NCI-H146 treated with DMSO at 0.1 percent for 48 hours (cell line): ENCODE data around the gene PFKP.

Source experiments
- DNase-seq: peaks from one replicate; lab custom pipeline; 2025; ENCODE audit not compliant: unreplicated experiment; lab: John Stamatoyannopoulos, UW

Gene PFKP

DNA sequence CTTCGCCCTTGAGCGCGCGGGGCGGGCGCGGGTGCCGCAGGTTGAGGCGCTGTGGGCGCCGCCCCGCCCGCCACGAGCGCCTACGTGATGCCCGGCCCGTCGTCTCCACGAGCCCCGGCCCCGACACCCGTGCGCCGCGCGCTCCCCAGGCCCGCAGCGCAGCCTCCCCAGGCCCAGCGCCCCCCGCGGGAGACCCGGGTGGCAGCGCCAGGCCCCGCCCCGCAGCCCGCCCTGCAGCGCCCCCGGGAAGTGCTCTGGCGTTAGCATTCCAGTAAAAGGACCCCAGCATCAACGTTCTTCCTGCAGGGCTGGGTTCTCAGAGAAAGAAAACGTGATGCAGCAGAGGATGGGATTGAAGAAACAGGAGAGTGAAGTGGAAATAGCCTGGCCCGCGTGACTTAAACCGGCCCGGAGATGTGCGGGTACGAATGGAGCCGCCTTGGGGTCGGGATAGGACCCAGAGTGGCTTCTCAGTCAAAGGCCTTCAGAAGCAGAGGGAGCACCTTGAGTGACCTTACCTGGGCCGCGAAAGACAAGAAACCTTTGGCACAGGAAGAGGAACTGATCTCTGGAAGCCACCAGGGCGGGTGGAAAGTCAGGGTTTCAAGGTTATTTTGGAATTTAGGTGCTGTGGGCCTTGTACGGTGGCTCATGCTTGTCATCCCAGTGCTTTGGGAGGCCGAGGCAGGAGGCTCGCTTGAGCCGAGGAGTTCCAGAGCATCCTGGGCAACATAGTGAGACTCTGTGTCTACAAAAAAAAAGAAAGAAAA, 1.8 kb downstream of the PFKP start:
- peak; percentile 13 for DNase-seq

DNA sequence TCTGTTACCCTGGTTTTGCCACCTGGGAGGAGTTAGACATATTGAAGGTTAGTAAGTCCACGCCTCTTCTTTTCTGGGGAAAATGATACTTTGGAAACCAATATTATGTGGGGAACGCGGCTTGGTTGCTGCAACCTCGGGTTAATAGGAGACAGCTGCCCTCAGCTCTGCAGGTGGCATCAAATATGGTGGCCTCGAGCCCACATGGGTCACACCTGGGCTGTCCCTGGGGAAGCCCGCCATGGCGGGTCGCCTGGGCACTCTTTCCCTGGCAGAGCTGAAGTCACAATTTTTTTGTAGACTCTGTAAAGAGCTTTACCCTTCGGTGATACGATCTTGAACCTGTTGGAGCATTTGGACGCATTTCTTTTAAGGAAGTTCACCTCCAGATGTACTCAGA, 2.5 kb downstream of the PFKP start:
- DNase-seq: no peak

DNA sequence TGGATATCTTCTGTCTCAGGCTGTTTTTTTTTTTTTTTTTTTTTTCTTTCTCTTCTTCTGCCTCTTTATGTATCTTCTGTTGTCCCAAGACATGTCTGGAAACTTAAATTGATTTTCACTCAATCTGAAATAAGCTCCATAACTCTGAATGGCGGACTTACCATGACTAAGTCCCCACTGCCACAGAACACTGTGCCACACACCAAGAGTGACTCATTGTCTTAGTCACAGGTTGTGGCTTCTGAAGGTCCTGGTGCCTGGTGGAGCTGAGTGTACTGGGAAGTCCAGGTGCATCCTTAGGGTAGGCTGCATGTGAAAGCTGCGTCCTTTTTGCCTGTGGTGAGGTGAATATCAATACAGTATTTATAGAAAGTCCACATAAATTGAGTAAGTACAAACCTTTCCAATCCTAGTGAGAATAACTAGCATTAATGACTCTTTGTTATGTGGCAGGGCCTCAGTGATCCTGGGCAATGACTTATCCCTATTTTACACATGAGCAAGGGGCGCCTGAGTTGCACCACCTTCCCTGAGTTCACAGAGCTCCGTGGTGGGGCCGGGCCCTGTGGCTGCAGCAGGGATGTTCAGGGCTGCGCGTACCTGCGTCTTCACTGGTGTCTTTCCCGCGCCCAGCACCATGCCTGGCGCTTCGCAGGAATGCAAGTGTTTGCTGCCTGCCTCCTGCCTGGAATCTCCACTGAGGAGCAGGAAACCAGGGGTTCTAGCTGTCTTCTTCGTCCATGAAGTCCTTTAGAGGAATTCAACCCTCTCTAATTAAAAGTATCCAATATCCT, 4.3 kb downstream of the PFKP start:
- no peak for DNase-seq

DNA sequence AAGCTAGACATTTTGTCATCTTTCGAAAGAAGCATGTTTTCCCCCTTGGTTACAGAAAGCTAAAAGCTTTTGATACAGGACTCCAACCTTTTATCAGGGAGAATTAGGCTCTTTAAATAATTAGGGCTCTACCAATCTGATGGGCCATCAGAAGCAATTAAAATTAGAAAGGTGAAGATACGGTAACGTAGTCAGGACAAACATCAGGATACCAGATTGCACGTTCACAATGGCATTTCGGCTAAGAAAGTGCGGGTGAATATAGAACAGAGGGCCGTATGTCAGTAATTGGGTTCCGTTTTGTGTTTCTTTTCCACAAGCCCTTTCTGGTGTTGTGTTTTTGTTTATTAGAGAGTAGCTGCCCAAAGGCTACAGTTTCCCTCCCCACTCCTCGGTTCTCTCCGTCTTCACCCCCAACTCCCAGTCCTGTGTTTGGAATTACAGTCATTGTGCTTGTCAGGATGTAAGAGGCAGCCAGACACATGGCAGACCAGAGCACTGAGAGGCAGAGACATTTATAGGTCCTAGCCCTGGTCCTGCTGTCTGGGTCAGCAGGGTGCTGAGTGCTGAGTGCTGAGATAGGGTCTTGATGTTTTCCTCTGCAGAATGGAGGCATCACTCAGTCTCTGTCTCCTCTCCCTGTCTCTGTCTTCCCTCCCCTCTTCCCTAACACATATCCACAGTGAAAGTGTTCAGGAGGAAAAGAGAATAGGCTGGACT, 5.5 kb downstream of the PFKP start:
- no peak for DNase-seq

DNA sequence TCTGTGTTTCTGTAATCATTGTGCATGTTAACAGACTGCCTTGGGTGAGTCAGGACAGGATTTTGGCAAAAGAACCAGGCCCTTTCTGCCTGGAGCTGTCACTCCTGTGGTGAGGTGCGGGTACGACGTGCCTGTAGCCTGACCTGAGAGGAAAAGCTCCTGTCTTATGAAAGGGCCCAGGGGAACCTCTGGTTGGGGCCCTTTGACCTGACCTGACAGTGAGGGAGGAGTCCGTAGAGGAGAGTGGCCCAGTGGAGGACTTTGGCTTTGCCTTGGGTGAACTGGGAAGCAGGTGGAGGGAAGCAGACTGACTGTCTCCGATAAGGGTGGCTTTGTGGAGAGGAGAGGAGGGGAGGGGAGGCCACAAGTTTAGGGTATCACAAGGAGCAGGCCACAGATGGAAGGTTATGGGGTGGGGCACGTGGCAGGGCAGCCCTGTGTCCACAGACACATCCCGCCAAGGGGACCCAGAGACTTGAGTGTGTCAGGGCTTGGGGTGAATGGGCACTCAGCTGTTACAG, 6.9 kb downstream of the PFKP start:
- DNase-seq: no peak

DNA sequence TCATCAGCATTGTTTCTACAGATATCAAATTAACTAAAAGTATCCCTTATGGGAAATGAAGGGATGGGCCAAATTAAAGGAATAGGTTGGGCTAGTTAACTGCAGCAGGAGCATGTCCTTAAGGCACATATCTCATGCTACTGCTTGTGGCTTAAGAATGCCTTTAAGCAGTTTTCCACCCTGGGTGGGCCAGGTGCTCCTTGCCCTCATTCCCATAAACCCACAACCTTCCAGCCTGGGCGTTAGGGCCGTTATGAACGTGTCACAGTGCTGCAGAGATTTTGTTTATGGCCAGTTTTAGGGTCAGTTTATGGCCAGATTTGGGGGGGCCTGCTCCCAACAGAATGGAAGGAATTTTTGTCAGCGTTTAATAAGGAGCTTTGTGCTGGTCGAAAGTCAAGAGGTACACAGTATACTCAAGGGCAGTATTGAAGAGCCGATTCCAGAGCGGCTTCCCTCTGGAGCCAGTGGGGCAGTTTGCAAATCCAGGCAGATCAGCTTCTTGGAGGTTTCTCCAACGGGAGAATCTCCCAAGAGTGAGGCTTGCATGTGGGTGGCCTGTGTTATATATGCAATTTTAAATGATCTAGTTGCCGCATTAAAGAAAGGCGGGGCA, 7.7 kb downstream of the PFKP start:
- no peak for DNase-seq

DNA sequence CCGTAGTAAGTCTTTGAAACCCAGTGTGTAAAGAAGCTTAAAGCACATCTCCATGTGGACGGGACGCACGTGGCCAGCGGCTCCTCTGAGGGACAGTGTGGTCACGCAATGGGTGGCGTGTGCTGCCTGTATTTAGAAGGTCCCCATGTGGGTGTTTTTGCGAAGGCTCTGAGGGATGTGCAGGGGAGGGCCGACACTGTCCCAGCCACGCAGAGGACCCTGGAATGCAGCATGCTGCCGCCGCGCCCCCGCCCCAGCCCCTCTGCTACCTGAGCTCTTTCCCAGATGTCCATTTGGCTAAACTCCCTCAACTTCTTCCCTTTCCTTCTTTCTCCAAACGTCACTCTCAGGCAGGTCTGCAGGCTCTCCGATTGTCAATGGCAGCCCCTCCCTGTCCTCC, 8.8 kb downstream of the PFKP start:
- DNase-seq: no peak

DNA sequence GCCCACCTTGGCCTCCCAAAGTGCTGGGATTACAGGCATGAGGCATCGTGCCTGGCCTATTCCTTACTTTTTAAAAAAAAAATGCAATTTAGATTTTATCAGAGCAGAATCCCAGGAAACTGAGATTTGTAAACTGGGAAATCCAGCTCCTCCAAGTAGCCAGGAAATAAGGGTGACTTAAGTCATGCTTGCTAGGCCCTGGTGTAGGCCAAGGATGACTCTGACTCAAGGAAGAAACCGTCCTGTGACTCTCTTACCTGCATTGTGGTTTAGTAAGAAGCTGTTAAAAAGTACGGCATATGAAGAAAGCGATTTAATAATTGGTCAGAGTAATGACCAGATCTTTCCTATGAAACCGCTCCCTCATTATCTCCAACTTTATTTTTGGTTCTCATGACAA, 10.2 kb downstream of the PFKP start:
- no peak for DNase-seq

DNA sequence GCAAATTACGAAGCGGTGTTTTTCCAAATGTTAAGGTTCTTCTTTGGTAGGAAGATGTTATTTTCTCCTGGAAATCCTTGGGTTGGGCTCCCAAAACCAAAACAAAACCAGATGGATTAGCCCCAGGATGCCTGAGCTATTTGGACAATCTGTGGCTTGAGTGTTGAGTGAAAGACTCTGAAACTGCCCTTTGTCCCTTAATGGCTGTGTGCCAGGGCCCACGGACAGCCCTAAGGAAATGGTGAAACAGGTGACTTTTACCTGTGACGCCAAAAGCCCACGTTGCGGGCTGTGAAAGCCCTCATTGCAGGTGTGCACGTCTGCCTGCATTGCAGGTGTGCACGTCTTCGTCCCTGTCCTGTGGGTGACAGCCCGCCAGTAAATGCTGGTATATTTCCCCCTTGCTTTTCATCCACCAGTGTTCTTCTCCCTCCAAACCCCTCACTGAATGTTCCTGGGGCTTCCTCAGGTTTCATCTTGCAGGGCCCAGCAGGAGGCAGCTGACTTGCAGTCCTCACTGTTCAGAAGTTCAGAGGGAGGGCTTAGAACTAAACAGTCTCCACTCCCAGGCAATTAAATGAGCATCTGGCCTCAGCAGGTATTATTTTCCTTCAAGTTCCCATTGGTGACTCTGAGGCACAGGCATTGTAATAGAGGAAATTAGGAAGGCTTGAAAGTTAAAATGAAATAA, 10.7 kb downstream of the PFKP start:
- DNase-seq: peak; percentile 90

DNA sequence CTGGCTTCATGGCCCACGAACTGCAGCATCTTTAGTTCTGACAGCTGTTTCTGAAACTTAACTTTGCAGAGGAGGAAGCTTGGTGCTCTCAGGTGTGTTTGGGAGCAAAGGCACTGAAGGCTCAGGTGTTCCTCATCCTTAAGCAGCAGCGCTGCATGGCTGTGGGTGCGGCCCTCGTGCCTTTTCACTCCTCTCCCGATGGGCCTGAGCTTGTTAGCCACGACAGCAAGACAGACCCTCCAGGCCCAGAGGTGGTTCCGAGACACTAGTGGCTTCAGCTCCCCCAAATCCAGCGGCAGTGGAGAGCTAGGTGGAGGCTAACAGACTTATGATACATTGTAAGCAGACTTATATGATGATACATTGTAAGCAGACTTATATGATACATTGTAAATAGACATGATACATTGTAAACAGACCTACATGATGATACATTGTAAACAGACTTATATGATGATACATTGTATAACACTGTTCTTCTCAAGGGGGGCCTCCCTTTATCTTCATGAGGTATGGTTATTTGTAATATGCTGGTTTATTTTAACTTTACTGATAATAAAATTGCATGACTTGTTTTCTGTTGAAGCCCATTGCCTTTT, 14.1 kb downstream of the PFKP start:
- DNase-seq: no peak

DNA sequence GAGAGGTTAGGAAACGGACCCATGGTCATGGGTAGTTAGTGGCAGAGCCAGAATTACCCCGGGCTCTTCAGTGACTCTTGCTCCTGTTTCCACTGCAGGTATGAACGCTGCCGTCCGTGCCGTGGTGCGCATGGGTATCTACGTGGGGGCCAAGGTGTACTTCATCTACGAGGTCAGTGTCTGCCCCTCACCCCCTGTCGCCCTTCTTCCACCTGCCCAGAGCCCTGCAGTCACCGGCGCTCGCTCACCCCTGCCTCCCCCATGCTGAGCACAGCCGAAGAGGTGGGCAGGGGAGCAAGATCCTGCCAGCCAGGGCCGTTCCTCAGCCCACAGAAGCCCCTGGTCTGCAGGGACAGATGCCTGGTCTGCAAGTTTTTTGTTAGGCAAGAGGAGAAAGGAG, 14.9 kb downstream of the PFKP start:
- DNase-seq: no peak

DNA sequence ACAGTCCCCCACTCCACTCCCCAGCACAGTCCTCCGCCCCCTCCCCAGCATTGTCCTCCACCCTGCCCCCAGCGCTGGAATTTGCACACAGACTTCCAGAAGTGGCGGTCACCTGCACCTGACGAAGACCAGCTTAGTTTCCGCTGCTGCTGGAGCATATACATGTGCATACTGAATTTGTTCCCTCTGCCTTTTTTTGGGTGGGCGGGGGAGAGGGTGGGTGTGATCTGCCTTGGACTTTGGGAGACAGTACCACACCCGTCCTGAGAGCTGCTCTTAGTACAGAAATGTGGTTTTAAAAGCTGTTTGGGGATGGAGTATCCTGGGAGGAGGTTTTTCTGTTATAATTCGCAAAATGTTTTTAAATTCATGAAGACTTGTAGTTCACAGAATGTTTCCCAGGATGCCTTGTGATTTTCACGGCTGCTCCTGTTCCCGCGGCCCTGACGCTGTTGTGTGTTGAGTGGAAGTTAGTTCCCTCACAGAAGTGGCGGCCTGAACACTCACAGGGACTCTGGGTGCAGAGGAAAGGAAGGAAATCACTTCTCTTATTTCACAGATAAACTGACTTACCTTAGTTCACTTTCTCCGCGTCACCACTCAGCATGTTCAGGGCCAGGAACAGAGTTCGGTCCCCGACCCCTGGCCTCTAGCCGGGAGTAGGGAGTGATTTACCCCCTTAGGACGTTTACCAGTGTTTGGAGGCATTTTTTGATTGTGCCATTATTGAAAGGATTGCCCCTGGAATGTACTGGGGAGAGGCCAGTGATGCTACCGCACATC, 18.6 kb downstream of the PFKP start:
- DNase-seq: no peak

DNA sequence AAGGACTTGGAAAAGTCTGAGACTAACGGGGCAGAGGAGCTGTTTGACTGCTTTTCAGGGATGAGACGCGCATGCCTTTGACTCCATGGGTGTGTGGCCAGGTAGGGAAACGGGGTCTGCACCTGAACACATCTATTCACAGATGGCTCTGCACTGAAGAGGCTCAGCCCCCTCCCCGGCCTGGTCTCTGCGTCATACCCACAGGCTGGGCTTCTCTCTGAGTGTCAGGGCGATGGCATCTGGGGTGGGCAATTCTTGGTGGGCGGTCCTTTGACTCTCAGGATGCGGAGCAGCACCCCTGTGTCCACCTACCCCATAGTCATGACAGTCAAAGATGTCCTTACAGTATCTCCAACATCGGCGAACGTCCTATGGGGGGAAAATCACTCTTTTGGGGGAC, 23.0 kb downstream of the PFKP start:
- DNase-seq: no peak

DNA sequence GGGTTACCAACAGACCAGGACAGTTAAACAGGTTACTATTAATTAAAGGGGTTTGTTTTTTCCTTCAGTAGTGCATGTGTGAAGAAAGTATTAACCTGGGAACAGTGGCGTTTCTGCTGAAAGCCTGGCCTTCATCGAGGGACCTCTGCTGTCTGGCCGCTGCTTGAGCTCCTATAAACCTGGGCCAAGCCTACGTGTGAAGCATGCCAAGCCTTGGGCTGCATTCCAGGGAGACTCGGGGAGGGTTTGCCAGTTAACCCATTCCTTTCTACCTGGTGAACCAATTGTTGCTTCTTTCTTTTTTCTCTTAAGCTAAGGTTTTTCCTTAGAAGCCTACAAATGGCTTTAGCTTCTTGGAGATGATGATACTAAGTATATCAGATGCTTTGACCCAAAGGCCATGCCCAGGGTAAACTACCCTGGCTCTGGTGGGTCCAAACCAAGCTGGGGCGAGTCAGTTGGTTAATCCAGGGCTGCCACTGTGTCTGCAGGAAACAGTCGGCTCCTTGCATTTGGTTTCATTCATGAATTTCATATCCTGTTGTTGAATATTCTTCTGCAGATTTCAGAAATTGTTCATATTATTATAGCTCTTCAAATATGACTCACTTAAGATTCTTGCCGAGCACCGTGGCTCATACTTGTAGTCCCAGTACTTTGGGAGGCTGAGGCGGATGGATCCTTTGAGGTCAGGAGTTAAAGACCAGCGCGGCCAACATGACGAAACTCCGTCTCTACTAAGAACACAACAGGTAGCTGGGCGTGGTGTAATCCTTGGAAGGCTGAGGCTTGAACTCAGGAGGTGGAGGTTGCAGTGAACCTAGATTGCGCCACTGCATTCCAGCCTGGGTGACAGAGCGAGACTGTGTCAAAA, 23.8 kb downstream of the PFKP start:
- DNase-seq: no peak

DNA sequence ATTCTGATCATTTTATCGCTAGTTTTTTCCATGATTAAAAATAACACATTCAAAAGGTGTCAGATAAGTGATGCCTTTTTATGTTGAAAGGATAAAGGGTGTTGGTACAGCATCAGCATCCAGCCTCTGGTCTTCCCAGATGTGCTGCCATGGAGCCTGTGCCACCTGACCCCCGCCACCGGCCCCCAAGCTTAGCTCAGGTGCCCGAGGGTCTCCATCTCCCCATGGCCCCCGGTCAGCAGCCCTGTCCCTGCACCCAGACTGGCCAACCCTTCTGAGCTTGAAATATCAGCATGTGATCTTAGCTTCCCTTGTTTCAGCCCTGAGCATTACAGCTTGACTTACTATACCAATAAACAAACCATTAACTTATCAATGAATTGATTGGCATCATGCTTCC, 24.6 kb downstream of the PFKP start:
- no peak for DNase-seq

DNA sequence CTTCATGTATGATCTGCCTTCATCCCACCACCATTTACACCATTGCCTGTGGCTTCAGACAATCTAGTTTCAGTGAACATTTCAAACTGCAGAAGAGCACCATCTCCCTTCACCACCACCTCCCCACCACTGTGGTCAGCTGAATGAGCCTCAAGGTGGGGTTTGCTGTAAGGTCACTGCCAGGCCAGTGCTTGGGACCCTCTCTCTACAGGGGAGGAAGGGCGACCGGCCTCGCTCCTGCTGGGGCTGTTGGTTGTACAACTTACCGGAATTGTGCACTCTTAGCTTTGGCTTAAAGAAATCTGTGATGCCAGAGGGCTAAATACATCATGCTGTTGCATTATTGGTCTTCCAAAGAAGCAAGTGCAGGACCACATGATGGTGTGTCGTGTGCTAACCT, 26.6 kb downstream of the PFKP start:
- no peak for DNase-seq

DNA sequence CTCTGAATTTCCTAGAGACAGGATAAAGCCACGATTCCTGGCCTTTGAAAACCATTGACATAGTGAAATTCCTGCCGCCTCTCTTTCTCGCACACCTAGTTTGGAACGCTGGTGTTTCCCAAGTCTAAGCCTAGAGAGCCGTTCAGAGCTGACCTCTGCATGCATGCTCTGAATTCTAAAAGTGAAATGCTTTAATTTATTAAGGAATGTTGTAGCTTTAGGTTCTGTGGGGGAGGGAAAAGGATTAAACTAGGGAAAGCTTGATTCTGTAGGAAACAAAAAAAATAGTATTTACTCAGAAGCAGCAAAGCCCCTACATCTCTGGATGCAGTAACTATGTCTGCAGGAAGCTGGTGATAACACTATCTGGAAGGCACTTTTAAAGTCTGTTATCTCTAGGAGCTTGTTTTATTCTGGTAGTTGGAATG, 27.3 kb downstream of the PFKP start:
- no peak for DNase-seq

DNA sequence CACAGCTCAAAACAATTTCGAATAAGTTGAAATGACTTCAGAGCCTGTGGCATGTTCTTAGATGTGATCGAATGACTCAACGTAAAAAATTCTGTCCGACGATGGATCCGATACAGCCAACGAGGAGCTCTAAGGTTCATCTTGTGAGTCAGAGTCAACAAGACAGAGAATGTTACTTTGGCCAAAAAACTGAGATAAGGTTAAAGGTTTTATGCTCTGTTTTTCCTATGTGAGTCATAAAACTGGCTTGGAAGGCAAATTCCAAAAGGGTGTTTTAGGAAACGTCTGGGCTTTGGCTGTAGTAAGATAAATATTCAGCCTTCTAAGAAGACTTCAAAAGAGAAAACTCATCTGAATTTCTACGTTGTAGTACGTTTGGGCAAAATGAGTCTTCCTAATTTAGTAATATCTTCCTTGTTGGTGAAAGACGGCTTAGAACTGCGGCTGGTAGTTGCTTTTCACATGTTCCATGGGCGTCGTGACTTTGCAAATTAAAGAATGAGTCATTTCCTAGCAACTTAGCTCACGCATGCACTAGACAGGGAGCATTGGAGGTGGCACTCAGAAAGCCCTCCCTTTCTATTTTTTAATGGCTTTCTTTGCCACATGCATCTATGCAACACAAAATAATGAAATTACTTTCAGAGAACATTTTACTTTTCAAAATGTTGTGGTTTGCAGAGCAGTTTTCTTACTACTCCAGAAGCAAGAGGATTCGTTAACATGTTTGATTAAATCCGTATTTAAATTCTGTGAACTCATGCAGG, 28.2 kb downstream of the PFKP start:
- DNase-seq: no peak
